Rectal smooth muscle tissue (tissue), 1 donor: ENCODE results near the gene OR2G3.

Source experiments
- H3K27ac ChIP-seq: one replicate; pipeline ENCODE4 v1.7.0; 2013; ENCODE audit warnings: low read depth, low read length, inconsistent platforms
- H3K27me3 ChIP-seq: one replicate; pipeline ENCODE4 v1.7.0; 2013; ENCODE audit warnings: low read length; ENCODE audit not compliant: control insufficient read depth, insufficient read depth
- H3K36me3 ChIP-seq: one replicate; pipeline ENCODE4 v1.7.0; 2013; ENCODE audit warnings: low read length; ENCODE audit not compliant: control insufficient read depth, insufficient read depth
- H3K4me1 ChIP-seq: one replicate; pipeline ENCODE4 v1.7.0; 2013; ENCODE audit warnings: low read length; ENCODE audit not compliant: control insufficient read depth, insufficient read depth
- H3K4me3 ChIP-seq: one replicate; pipeline ENCODE4 v1.7.0; 2013; ENCODE audit warnings: low read length
- H3K9ac ChIP-seq: one replicate; pipeline ENCODE4 v1.7.0; 2013; ENCODE audit warnings: low read length

The OR2G3 gene

GRCh38 chr1:247638781-247639180 lies 33.4 kb downstream of the OR2G3 start:
- H3K9ac ChIP-seq, result no peak overlapping the region
- no peak overlapping the region for H3K27ac ChIP-seq
- no peaks in the 10 kb centered on the region for H3K36me3 ChIP-seq
- H3K27me3 ChIP-seq, result no peaks in the 10 kb centered on the region
- H3K4me3 ChIP-seq, result no peak overlapping the region
- no peaks in the 10 kb centered on the region for H3K4me1 ChIP-seq

DNA sequence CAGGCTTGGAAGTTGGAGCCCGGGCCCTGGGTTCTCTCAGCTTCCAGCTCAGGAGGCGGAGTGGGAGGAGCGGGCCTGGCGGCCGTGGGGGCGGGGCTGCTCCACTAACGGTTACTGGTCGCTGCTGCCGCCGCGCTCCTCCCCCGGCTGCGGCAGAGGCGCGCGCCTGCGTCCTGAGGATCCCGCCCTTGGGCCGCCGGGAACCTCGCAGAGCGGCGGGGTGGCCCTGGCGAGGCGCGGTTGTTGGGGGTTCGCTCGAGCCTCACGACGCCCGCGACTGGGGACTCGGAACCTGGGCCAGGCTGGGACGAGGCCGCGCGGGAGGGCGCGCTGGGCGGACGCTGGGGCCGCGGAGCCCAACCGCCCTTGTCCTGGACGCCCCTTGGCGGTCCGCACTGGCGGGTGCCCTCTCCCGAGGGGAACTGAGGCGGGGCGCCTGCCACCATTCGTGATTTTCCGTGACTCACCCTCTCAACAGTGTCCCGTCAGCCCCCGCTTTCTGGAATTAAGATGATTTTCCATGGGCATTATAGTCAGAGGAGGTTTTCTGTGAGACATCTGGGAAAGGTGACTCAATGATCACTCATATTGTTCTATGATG lies 34.1 kb downstream of the OR2G3 start:
- H3K27me3 ChIP-seq, result no peaks in the 10 kb centered on the region
- no peak overlapping the region for H3K9ac ChIP-seq
- no peak overlapping the region for H3K27ac ChIP-seq
- H3K36me3 ChIP-seq, result no peaks in the 10 kb centered on the region
- peak overlapping the region; percentile 36 for H3K4me3 ChIP-seq
- H3K4me1 ChIP-seq, result no peaks in the 10 kb centered on the region

- Histone ChIP-seq H3K4me1 (no peaks in the 10 kb centered on the region), H3K9ac (no peak overlapping the region), H3K36me3 (no peaks in the 10 kb centered on the region), H3K4me3 (no peak overlapping the region), H3K27ac (no peak overlapping the region), H3K27me3 (no peaks in the 10 kb centered on the region)
Measured at GRCh38 chr1:247642742-247643141, 37.4 kb downstream of the OR2G3 start.

GRCh38 chr1:247646867-247647266 lies 41.5 kb downstream of the OR2G3 start:
- Histone ChIP-seq H3K36me3 (no peaks in the 10 kb centered on the region), H3K27ac (no peak overlapping the region), H3K4me1 (no peaks in the 10 kb centered on the region), H3K4me3 (no peak overlapping the region), H3K27me3 (no peaks in the 10 kb centered on the region), H3K9ac (no peak overlapping the region)

DNA sequence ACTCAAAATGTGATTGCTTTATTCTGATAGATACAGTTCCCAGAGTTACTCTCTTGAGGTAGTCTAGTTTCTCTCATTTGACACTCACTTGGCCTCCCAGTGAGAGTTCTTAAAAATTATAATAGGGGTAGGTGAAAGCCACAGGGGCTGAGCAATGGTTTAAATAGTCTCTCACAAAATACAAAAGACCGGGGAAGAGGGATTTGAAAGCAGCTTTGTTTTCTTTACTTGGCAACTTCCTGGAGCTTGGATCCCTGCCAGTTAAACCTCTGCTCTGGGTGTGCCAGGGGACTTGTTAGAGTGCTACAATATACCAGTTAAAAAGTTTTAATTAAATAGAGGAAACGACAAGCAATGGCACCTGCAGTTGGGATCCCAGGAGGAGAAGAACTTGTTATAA lies 42.5 kb downstream of the OR2G3 start:
- Histone ChIP-seq H3K4me1 (no peaks in the 10 kb centered on the region), H3K27me3 (no peaks in the 10 kb centered on the region), H3K4me3 (no peak overlapping the region), H3K27ac (no peak overlapping the region), H3K9ac (no peak overlapping the region), H3K36me3 (no peaks in the 10 kb centered on the region)

DNA sequence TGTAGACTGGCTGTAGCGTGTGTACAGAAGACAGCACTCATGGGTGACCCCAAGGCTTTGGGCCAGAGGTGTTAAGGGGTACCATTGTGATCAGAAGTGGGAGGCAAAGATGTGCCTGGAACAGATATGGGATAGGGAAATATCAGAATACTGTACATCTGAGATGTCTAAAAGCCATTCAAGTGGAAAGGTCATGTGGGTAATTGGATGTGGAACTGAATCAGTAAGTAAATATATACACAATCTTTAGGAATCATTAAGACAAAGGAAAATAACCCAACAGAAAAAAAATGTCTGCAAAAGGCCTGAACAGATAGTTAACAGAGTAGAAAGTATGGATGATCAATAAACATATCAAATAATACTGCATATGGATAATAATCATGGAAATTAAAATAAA lies 47.7 kb downstream of the OR2G3 start:
- no peak overlapping the region for H3K27ac ChIP-seq
- H3K27me3 ChIP-seq, result no peaks in the 10 kb centered on the region
- H3K4me3 ChIP-seq, result no peak overlapping the region
- H3K9ac ChIP-seq, result no peak overlapping the region
- no peaks in the 10 kb centered on the region for H3K36me3 ChIP-seq
- no peaks in the 10 kb centered on the region for H3K4me1 ChIP-seq
